Suprapubic skin (tissue), 4 donors: ENCODE results near the gene TRIM65. TPM values are rescaled to one million over a fixed set of nuclear protein-coding genes. Genes with fewer than 3 reads are reported as not detected.
"Not testable (repeated sequence)": the region's sequence is repeated elsewhere in the genome, so short reads cannot be mapped to it uniquely, and the experiment has no call there.

Experiments used
- DNase-seq, 2 donors: peaks; one replicate each; pipeline ENCODE4 v3.0.0-alpha.2; 2019; ENCODE audit warnings: low spot score in 2 of 2
- H3K27ac ChIP-seq: fragments of 200-600 bp; sonication (generic); one replicate; pipeline ENCODE4 v1.5.1; 2019
- H3K27me3 ChIP-seq: fragments of 200-600 bp; sonication (generic); one replicate; pipeline ENCODE4 v1.5.1; 2019
- H3K36me3 ChIP-seq: fragments of 200-600 bp; sonication (generic); one replicate; pipeline ENCODE4 v1.5.1; 2019
- H3K4me1 ChIP-seq: fragments of 200-600 bp; sonication (generic); one replicate; pipeline ENCODE4 v1.5.1; 2019
- H3K4me3 ChIP-seq: fragments of 200-600 bp; sonication (generic); one replicate; pipeline ENCODE4 v1.5.1; 2019; ENCODE audit warnings: mild to moderate bottlenecking
- H3K9me3 ChIP-seq: fragments of 200-600 bp; sonication (generic); one replicate; pipeline ENCODE4 v1.5.1; 2019
- CTCF ChIP-seq, 2 donors: fragments of 200-600 bp in 1 of 2; fragments of 450-650 bp in 1 of 2; sonication (generic) in 1 of 2; IDR thresholded peaks; one replicate each; pipeline ENCODE4 v1.5.1; 2016 to 2019; ENCODE audit warnings: antibody characterized with exemption in 2 of 2, mild to moderate bottlenecking in 1 of 2, moderate library complexity in 1 of 2
- EP300 ChIP-seq: sonication (generic); formaldehyde crosslinking; IDR thresholded peaks from one replicate; pipeline ENCODE4 v1.6.1; 2017; ENCODE audit warnings: antibody characterized with exemption
- POLR2A ChIP-seq, 2 donors: fragments of 450-650 bp; IDR thresholded peaks; one replicate each; pipeline ENCODE4 v1.6.1; 2017; ENCODE audit warnings: antibody characterized with exemption in 2 of 2, mild to moderate bottlenecking in 2 of 2, moderate library complexity in 2 of 2
- POLR2AphosphoS5 ChIP-seq, 3 donors: sonication (generic); formaldehyde crosslinking; IDR thresholded peaks; one replicate each; pipeline ENCODE4 v1.6.1; 2017; ENCODE audit warnings: antibody characterized with exemption in 3 of 3
- WGBS: methylation state at CpG from one replicate; pipeline ENCODE4 v1.1.5; 2018; 5-methylcytosine and 5-hydroxymethylcytosine counted together
- total RNA-seq, 4 donors: library from RNA; depleted of rRNA; stranded (reverse); fragments of >200 nt; gene quantifications; one replicate each; pipeline ENCODE4 v1.1.0, GENCODE V29; 2016

TRIM65 gene
- total RNA-seq, 4 donors from 2014 or later, result 22.5 to 44.6 (median 32.1) TPM

GRCh38 chr17:75854881-75855309 lies 41.9 kb downstream of the TRIM65 start:
- 0% methylated on average over 19 of the region's 19 CpGs for WGBS
- Histone ChIP-seq H3K27ac (peak overlapping the region; percentile 93), H3K9me3 (no peaks in the 10 kb centered on the region), H3K4me3 (peak overlapping the region; percentile 61), H3K27me3 (no peaks in the 10 kb centered on the region), H3K4me1 (peaks cover 42% of the 10 kb centered on the region), H3K36me3 (peaks cover 23% of the 10 kb centered on the region)
- TF ChIP-seq POLR2AphosphoS5 (IDR thresholded peaks at IDR 0.05) (peak in 1 of 3 donors; percentile 65), POLR2A (IDR thresholded peaks at IDR 0.05) (no peak), EP300 (no peak), CTCF (IDR thresholded peaks at IDR 0.05) (peak; percentile 20 to 23)
- no peak for DNase-seq

- Histone ChIP-seq H3K4me1 (peaks cover 47% of the 10 kb centered on the region), H3K27ac (peak overlapping the region; percentile 93), H3K4me3 (peak overlapping the region; percentile 61), H3K27me3 (no peaks in the 10 kb centered on the region), H3K36me3 (peaks cover 30% of the 10 kb centered on the region), H3K9me3 (no peaks in the 10 kb centered on the region)
- TF ChIP-seq POLR2AphosphoS5 (IDR thresholded peaks at IDR 0.05) (no peak), POLR2A (IDR thresholded peaks at IDR 0.05) (peak in 1 of 2 donors; percentile 5), CTCF (IDR thresholded peaks at IDR 0.05) (no peak), EP300 (no peak)
- DNase-seq, result peak in 1 of 2 donors; percentile 73
- 19% methylated on average over 7 of the region's 7 CpGs for WGBS
These were observed 42.5 kb downstream of the TRIM65 start for GRCh38 chr17:75854101-75854748.

GRCh38 chr17:75853433-75853832 lies 43.3 kb downstream of the TRIM65 start:
- DNase-seq, result no peak
- no peaks in the 10 kb centered on the region for H3K27me3 ChIP-seq
- H3K4me3 ChIP-seq, result peak overlapping the region; percentile 61
- peak overlapping the region; percentile 93 for H3K27ac ChIP-seq
- H3K4me1 ChIP-seq, result peaks cover 54% of the 10 kb centered on the region
- peaks cover 34% of the 10 kb centered on the region for H3K36me3 ChIP-seq
- 66% methylated on average over 7 of the region's 7 CpGs for WGBS
- no peaks in the 10 kb centered on the region for H3K9me3 ChIP-seq
- TF ChIP-seq CTCF (IDR thresholded peaks at IDR 0.05) (no peak), POLR2A (IDR thresholded peaks at IDR 0.05) (no peak), POLR2AphosphoS5 (IDR thresholded peaks at IDR 0.05) (no peak), EP300 (no peak)

GRCh38 chr17:75851693-75851991 lies 45.1 kb downstream of the TRIM65 start:
- H3K4me3 ChIP-seq, H3K27ac ChIP-seq, H3K9me3 ChIP-seq, H3K27me3 ChIP-seq, DNase-seq: not testable (repeated sequence)
- H3K4me1 ChIP-seq, result peaks cover 65% of the 10 kb centered on the region
- 91% methylated on average over 15 of the region's 15 CpGs for WGBS
- H3K36me3 ChIP-seq, result peaks cover 52% of the 10 kb centered on the region

GRCh38 chr17:75850928-75851692 lies 45.6 kb downstream of the TRIM65 start:
- Histone ChIP-seq H3K27ac (peak overlapping the region; percentile 21), H3K4me1 (peaks cover 65% of the 10 kb centered on the region), H3K27me3 (no peaks in the 10 kb centered on the region), H3K36me3 (peaks cover 57% of the 10 kb centered on the region), H3K4me3 (no peak overlapping the region), H3K9me3 (no peaks in the 10 kb centered on the region)
- DNase-seq, result no peak
- TF ChIP-seq EP300, result no peak
- TF ChIP-seq POLR2A (IDR thresholded peaks at IDR 0.05), result no peak
- no peak for TF ChIP-seq POLR2AphosphoS5 (IDR thresholded peaks at IDR 0.05)
- no peak for TF ChIP-seq CTCF (IDR thresholded peaks at IDR 0.05)
- 86% methylated on average over 12 of the region's 12 CpGs for WGBS
